ENCODE data around the gene POLR1C.
A peak's percentile ranks its signal among the peaks of the same experiment; 100 is the strongest.
"Not testable (repeated sequence)": the region's sequence is repeated elsewhere in the genome, so short reads cannot be mapped to it uniquely, and the experiment has no call there.

Gene POLR1C, protein sequence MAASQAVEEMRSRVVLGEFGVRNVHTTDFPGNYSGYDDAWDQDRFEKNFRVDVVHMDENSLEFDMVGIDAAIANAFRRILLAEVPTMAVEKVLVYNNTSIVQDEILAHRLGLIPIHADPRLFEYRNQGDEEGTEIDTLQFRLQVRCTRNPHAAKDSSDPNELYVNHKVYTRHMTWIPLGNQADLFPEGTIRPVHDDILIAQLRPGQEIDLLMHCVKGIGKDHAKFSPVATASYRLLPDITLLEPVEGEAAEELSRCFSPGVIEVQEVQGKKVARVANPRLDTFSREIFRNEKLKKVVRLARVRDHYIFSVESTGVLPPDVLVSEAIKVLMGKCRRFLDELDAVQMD

DNA sequence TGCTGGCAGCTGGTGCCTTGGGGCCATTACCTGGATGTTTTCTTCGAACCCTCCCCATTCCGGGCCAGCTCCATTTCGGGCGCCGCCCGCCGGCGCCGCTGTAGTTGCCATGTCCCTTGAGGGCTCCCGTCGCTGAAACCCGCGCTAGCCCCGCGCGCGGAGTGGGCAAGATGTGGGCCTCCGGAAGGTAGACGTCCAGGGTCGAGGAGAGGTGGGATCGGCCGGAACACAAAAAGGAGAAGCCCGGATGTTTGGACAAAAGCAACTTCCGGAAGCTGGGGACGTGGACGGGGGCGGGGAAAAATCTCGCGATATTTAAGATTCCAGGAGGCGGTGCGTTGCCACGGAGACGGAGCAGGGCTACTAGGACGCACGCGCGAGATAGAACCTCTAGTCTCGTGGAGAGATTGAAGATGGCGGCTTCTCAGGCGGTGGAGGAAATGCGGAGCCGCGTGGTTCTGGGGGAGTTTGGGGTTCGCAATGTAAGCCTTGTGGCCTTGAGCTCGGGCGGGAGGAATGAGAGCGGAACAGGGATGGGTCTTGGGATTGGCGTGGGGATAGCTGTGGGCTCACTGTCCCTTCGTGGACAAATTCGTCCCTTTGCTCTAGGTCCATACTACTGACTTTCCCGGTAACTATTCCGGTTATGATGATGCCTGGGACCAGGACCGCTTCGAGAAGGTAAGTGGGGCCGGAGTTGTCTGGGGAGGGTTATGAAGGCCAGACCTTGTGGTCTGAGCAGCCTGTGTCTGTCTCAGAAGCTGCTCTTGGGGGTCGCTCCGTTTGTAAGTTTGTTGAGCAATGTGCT, at the start of gene POLR1C, which contains the start of gene YIPF3:
Gene POLR1C (plus strand): TSS at position 393 of the 808 bp plus-strand sequence. CDS start 21 bp downstream, at position 414.
Gene YIPF3 (minus strand): TSS at position 230 of the 808 bp plus-strand sequence. CDS start 119 bp downstream, at position 111.
- no peak for TF ChIP-seq CTCF (IDR thresholded peaks at IDR 0.05; ENCODE audit: control insufficient read depth, extremely low read depth, insufficient read depth)
- DNase-seq (ENCODE audit: low read depth), result peak; percentile 93
- H3K4me3 ChIP-seq (ENCODE audit: low read depth, low read length), result peak within 1 kb of the TSS; percentile 65

DNA sequence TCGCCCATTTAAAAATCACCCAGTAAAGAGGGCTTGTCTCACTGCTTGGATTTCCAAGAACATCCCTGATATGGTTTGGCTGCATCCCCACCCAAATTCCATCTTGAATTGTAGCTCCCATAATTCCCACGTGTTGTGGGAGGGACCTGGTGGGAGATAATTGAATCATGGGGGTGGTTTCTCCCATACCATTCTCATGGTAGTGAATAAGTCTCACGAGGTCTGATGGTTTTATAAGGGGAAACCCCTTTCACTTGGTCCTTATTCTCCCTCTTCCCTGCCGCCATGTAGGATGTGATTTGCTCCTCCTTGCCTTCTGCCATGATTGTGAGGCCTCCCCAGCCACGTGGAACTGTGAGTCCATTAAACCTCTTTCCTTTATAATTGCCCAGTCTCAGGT, 49.6 kb upstream of the POLR1C start:
- not testable (repeated sequence) for H3K4me3 ChIP-seq (ENCODE audit: low read depth, low read length); DNase-seq (ENCODE audit: low read depth)

DNA sequence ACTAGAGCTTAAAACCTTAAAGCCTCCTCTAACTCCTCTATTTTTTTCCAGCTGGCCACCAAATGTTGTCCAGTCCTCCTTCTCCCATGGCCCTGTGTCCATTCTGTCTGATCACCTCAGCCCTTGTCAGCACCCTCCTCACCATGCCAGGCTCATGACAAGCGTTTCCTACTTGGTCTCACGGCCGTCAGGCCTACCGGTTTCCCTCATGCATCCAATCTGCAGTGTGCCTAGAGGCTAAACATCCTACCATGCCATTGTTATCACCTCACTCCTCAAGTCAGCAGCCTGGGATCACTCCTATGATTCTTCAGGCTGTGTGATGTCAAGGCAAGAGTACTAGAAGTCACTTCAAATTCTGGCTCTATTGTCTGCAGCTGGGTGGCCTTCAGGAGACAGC, 49.1 kb upstream of the POLR1C start:
- no peak for TF ChIP-seq CTCF (IDR thresholded peaks at IDR 0.05; ENCODE audit: control insufficient read depth, extremely low read depth, insufficient read depth)
- DNase-seq (ENCODE audit: low read depth), result no peak
- H3K4me3 ChIP-seq (ENCODE audit: low read depth, low read length), result no peak overlapping the region

- DNase-seq (ENCODE audit: low read depth), result no peak
- TF ChIP-seq CTCF (IDR thresholded peaks at IDR 0.05; ENCODE audit: control insufficient read depth, extremely low read depth, insufficient read depth), result no peak
- H3K4me3 ChIP-seq (ENCODE audit: low read depth, low read length), result no peak overlapping the region
These were observed 48.6 kb upstream of the POLR1C start for GRCh38 chr6:43468240-43468639.

GRCh38 chr6:43468748-43469681, 47.9 kb upstream of the POLR1C start:
- DNase-seq (ENCODE audit: low read depth), result no peak
- no peak overlapping the region for H3K4me3 ChIP-seq (ENCODE audit: low read depth, low read length)
- TF ChIP-seq CTCF (IDR thresholded peaks at IDR 0.05; ENCODE audit: control insufficient read depth, extremely low read depth, insufficient read depth), result no peak

DNA sequence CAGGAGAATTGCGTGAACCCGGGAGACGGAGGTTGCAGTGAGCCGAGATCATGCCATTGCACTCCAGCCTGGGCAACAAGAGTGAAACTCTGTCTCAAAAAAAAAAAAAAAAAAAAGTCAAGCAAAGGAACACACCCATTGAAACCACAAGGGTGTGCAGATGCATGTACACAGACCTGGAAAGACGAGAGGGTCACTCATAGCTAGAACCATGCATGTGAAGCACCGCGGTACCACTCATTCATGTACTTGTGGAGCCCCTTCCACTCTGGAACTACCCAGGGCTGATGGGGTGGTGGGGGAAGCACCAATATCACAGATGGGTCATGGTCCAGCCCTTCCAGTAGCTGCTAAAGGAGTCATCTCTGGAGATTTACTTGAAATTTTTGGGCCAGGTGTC, 46.9 kb upstream of the POLR1C start:
- no peak for TF ChIP-seq CTCF (IDR thresholded peaks at IDR 0.05; ENCODE audit: control insufficient read depth, extremely low read depth, insufficient read depth)
- no peak overlapping the region for H3K4me3 ChIP-seq (ENCODE audit: low read depth, low read length)
- no peak for DNase-seq (ENCODE audit: low read depth)

Measured in LNCaP clone FGC (cell line).